Measurements from ENCODE around the gene CMIP.

Gene CMIP

GRCh38 chr16:81455720-81456494, 11.3 kb downstream of the CMIP start:
- 93 to 94% methylated on average over 17 of the region's 17 CpGs for WGBS, 2 experiments
- Histone ChIP-seq H3K9me3 (ENCODE audit: control insufficient read depth, low read length) (no peaks in the 10 kb centered on the region), H3K36me3 (ENCODE audit: control insufficient read depth, insufficient read depth, low read length) (no peaks in the 10 kb centered on the region), H3K27ac (ENCODE audit: insufficient read depth, low read depth, low read length, poor library complexity, severe bottlenecking) (no peak overlapping the region), H3K4me1 (ENCODE audit: control insufficient read depth, insufficient read depth, low read length) (peaks cover 10% of the 10 kb centered on the region), H3K4me3 (ENCODE audit: insufficient read depth, low read depth, low read length) (no peak overlapping the region), H3K27me3 (ENCODE audit: control insufficient read depth, insufficient read depth, low read length, poor library complexity, severe bottlenecking) (no peaks in the 10 kb centered on the region)

- Histone ChIP-seq H3K4me1 (ENCODE audit: control insufficient read depth, insufficient read depth, low read length) (peaks cover 4% of the 10 kb centered on the region), H3K27me3 (ENCODE audit: control insufficient read depth, insufficient read depth, low read length, poor library complexity, severe bottlenecking) (no peaks in the 10 kb centered on the region), H3K27ac (ENCODE audit: insufficient read depth, low read depth, low read length, poor library complexity, severe bottlenecking) (no peak overlapping the region), H3K4me3 (ENCODE audit: insufficient read depth, low read depth, low read length) (no peak overlapping the region), H3K36me3 (ENCODE audit: control insufficient read depth, insufficient read depth, low read length) (no peaks in the 10 kb centered on the region), H3K9me3 (ENCODE audit: control insufficient read depth, low read length) (no peaks in the 10 kb centered on the region)
- WGBS, 2 experiments = 92% methylated on average over 23 of the region's 23 CpGs
Observed at GRCh38 chr16:81456523-81457325, 12.1 kb downstream of the CMIP start.

GRCh38 chr16:81457326-81458133, 12.9 kb downstream of the CMIP start:
- no peaks in the 10 kb centered on the region for H3K36me3 ChIP-seq (ENCODE audit: control insufficient read depth, insufficient read depth, low read length)
- H3K4me3 ChIP-seq (ENCODE audit: insufficient read depth, low read depth, low read length) = no peak overlapping the region
- H3K27ac ChIP-seq (ENCODE audit: insufficient read depth, low read depth, low read length, poor library complexity, severe bottlenecking) = no peak overlapping the region
- H3K4me1 ChIP-seq (ENCODE audit: control insufficient read depth, insufficient read depth, low read length) = no peaks in the 10 kb centered on the region
- H3K27me3 ChIP-seq (ENCODE audit: control insufficient read depth, insufficient read depth, low read length, poor library complexity, severe bottlenecking) = no peaks in the 10 kb centered on the region
- H3K9me3 ChIP-seq (ENCODE audit: control insufficient read depth, low read length) = no peaks in the 10 kb centered on the region
- 62 to 65% methylated on average over 17 of the region's 17 CpGs for WGBS, 2 experiments

- WGBS, 2 experiments = 87 to 89% methylated on average over 8 of the region's 8 CpGs
- Histone ChIP-seq H3K4me3 (ENCODE audit: insufficient read depth, low read depth, low read length) (no peak overlapping the region), H3K27me3 (ENCODE audit: control insufficient read depth, insufficient read depth, low read length, poor library complexity, severe bottlenecking) (no peaks in the 10 kb centered on the region), H3K9me3 (ENCODE audit: control insufficient read depth, low read length) (no peaks in the 10 kb centered on the region), H3K4me1 (ENCODE audit: control insufficient read depth, insufficient read depth, low read length) (no peaks in the 10 kb centered on the region), H3K27ac (ENCODE audit: insufficient read depth, low read depth, low read length, poor library complexity, severe bottlenecking) (no peak overlapping the region), H3K36me3 (ENCODE audit: control insufficient read depth, insufficient read depth, low read length) (no peaks in the 10 kb centered on the region)
Observed at GRCh38 chr16:81458149-81458669, 13.6 kb downstream of the CMIP start.

GRCh38 chr16:81458827-81459598, 14.4 kb downstream of the CMIP start:
- Histone ChIP-seq H3K4me3 (ENCODE audit: insufficient read depth, low read depth, low read length) (no peak overlapping the region), H3K36me3 (ENCODE audit: control insufficient read depth, insufficient read depth, low read length) (no peaks in the 10 kb centered on the region), H3K9me3 (ENCODE audit: control insufficient read depth, low read length) (no peaks in the 10 kb centered on the region), H3K27ac (ENCODE audit: insufficient read depth, low read depth, low read length, poor library complexity, severe bottlenecking) (no peak overlapping the region), H3K4me1 (ENCODE audit: control insufficient read depth, insufficient read depth, low read length) (no peaks in the 10 kb centered on the region), H3K27me3 (ENCODE audit: control insufficient read depth, insufficient read depth, low read length, poor library complexity, severe bottlenecking) (no peaks in the 10 kb centered on the region)
- WGBS, 2 experiments = 93% methylated on average over 19 of the region's 19 CpGs

- Histone ChIP-seq H3K4me3 (ENCODE audit: insufficient read depth, low read depth, low read length) (no peak overlapping the region), H3K27me3 (ENCODE audit: control insufficient read depth, insufficient read depth, low read length, poor library complexity, severe bottlenecking) (no peaks in the 10 kb centered on the region), H3K27ac (ENCODE audit: insufficient read depth, low read depth, low read length, poor library complexity, severe bottlenecking) (no peak overlapping the region), H3K36me3 (ENCODE audit: control insufficient read depth, insufficient read depth, low read length) (no peaks in the 10 kb centered on the region), H3K9me3 (ENCODE audit: control insufficient read depth, low read length) (no peaks in the 10 kb centered on the region), H3K4me1 (ENCODE audit: control insufficient read depth, insufficient read depth, low read length) (no peaks in the 10 kb centered on the region)
- WGBS, 2 experiments = 84% methylated on average over 3 of the region's 3 CpGs; no CpG with 5 or more reads in 1 of the 2 experiments
Observed at GRCh38 chr16:81460075-81460474, 15.5 kb downstream of the CMIP start.

- WGBS, 2 experiments = 93% methylated on average over 4 of the region's 4 CpGs
- no peaks in the 10 kb centered on the region for H3K36me3 ChIP-seq (ENCODE audit: control insufficient read depth, insufficient read depth, low read length)
- H3K27me3 ChIP-seq (ENCODE audit: control insufficient read depth, insufficient read depth, low read length, poor library complexity, severe bottlenecking) = no peaks in the 10 kb centered on the region
- H3K9me3 ChIP-seq (ENCODE audit: control insufficient read depth, low read length) = no peaks in the 10 kb centered on the region
- no peaks in the 10 kb centered on the region for H3K4me1 ChIP-seq (ENCODE audit: control insufficient read depth, insufficient read depth, low read length)
- H3K4me3 ChIP-seq (ENCODE audit: insufficient read depth, low read depth, low read length) = no peak overlapping the region
- no peak overlapping the region for H3K27ac ChIP-seq (ENCODE audit: insufficient read depth, low read depth, low read length, poor library complexity, severe bottlenecking)
Observed at GRCh38 chr16:81461243-81461642, 16.6 kb downstream of the CMIP start.

- no peaks in the 10 kb centered on the region for H3K27me3 ChIP-seq (ENCODE audit: control insufficient read depth, insufficient read depth, low read length, poor library complexity, severe bottlenecking)
- H3K27ac ChIP-seq (ENCODE audit: insufficient read depth, low read depth, low read length, poor library complexity, severe bottlenecking) = no peak overlapping the region
- no peaks in the 10 kb centered on the region for H3K9me3 ChIP-seq (ENCODE audit: control insufficient read depth, low read length)
- 92 to 98% methylated on average over 4 of the region's 4 CpGs for WGBS, 2 experiments
- no peaks in the 10 kb centered on the region for H3K36me3 ChIP-seq (ENCODE audit: control insufficient read depth, insufficient read depth, low read length)
- H3K4me1 ChIP-seq (ENCODE audit: control insufficient read depth, insufficient read depth, low read length) = no peaks in the 10 kb centered on the region
- no peak overlapping the region for H3K4me3 ChIP-seq (ENCODE audit: insufficient read depth, low read depth, low read length)
Observed at GRCh38 chr16:81461766-81462165, 17.2 kb downstream of the CMIP start.

GRCh38 chr16:81462683-81463082, 18.1 kb downstream of the CMIP start:
- H3K27ac ChIP-seq (ENCODE audit: insufficient read depth, low read depth, low read length, poor library complexity, severe bottlenecking) = no peak overlapping the region
- WGBS, 2 experiments = 92% methylated on average over 4 of the region's 4 CpGs
- peaks cover 3% of the 10 kb centered on the region for H3K4me1 ChIP-seq (ENCODE audit: control insufficient read depth, insufficient read depth, low read length)
- H3K27me3 ChIP-seq (ENCODE audit: control insufficient read depth, insufficient read depth, low read length, poor library complexity, severe bottlenecking) = no peaks in the 10 kb centered on the region
- no peak overlapping the region for H3K4me3 ChIP-seq (ENCODE audit: insufficient read depth, low read depth, low read length)
- no peaks in the 10 kb centered on the region for H3K36me3 ChIP-seq (ENCODE audit: control insufficient read depth, insufficient read depth, low read length)
- no peaks in the 10 kb centered on the region for H3K9me3 ChIP-seq (ENCODE audit: control insufficient read depth, low read length)
